ENCODE measurements around the gene PRRT1.
A peak's percentile ranks its signal among the peaks of the same experiment; 100 is the strongest.
"Not testable (repeated sequence)": the region's sequence is repeated elsewhere in the genome, so short reads cannot be mapped to it uniquely, and the experiment has no call there.

The PRRT1 gene

DNA sequence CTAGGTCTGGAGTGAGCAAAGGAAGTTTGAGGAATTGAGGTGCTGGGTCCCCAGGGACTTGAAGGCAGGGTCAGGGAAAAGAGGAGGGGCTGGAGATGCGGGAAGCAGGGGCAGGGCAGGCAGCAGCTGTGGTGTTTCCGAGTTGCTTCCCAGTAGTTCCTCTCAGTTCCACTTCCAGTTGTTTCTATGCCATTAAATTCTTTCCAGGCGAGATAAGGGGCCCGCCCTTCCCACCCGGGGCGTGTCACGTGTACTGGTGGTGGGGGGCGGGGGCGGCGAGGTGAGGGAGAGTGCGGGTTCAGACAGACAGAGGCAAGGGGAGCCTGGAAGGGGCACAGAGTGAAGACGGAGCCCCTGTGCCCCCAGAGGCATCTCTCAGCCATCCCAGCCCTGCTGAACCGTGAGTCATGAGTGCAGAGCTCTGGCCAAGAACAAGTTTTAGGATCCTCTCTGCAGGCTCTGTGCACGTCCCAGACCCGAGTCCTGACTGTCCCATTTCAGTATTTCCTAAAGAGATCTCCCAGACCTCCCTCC, 43.6 kb downstream of the PRRT1 start:
- H3K4me3 ChIP-seq (ENCODE audit: low read length) = peak overlapping the region; percentile 41
- DNase-seq (ENCODE audit: low read depth) = peak; percentile 38
- TF ChIP-seq CTCF (conservative IDR thresholded peaks at IDR 0.05; ENCODE audit: low read length) = peak; percentile 8; the same call in 1 of the 2 replicates

DNA sequence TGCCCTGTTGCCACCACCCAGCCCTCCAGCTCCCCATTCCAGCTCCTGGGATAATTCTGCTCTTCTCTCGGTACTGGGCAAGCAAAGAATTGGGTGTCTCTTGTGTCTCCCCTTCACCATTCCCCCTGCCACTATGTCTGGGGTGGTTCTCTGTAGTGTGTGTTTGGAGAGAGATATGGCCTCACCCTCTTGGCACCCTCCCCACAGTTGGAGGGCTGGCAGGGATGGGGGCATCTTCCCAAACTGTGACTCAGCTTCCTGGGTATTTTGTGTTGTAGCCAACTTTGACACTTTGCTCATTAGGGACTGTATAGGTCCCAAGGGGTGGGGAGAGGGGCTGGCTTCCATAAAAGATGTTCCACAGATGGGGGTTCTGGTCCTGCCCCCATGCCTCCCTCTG, 44.3 kb downstream of the PRRT1 start:
- H3K4me3 ChIP-seq (ENCODE audit: low read length) = no peak overlapping the region
- no peak for TF ChIP-seq CTCF (conservative IDR thresholded peaks at IDR 0.05; ENCODE audit: low read length)
- DNase-seq (ENCODE audit: low read depth) = peak; percentile 53

- H3K4me3 ChIP-seq (ENCODE audit: low read length) = no peak overlapping the region
- no peak for DNase-seq (ENCODE audit: low read depth)
- peak; percentile 7; the same call in 1 of the 2 replicates for TF ChIP-seq CTCF (conservative IDR thresholded peaks at IDR 0.05; ENCODE audit: low read length)
Measured at GRCh38 chr6:32105433-32105832, 46.3 kb downstream of the PRRT1 start.

DNA sequence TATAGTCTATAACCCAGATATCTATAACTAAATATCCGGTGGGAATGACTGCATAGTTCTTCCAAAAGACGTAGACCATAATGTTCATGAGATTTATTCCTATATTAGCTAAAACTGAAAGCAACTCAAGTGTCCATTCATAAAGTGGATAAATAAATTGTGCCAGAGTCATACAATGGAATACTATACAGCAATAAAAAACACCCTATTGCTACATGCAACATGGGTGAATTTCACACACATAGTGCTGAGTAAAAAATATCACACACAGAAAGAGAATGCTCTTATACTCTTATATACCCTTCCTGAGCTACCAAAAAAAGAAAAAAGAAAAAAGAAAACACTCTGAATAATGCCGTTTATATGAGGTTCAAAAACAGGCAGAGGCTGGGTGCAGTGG, 49.5 kb downstream of the PRRT1 start:
- no peak for TF ChIP-seq CTCF (conservative IDR thresholded peaks at IDR 0.05; ENCODE audit: low read length)
- no peak overlapping the region for H3K4me3 ChIP-seq (ENCODE audit: low read length)

DNA sequence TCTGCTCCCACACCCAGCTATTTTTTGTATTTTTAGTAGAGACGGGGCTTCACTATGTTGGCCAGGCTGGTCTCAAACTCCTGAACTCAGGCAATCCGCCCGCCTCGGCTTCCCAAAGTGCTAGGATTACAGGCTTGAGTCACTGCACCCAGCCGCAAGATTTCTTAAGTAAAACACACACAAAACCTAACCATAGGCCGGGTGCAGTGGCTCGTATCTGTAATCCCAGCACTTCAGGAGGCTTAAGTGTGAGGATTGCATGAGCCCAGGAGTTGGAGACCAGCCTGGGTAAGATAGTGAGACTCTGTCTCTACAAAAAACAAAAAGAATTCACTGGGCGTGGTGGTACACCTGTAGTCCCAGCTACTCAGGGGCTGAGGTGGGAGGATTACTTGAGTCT, 51.5 kb downstream of the PRRT1 start:
- not testable (repeated sequence) for H3K4me3 ChIP-seq (ENCODE audit: low read length); DNase-seq (ENCODE audit: low read depth)

More for the DNA sequence above, 49.5 kb downstream of the PRRT1 start:
- no peak for DNase-seq (ENCODE audit: low read depth)

All from AG10803 (cell line).